K562 (cell line): ENCODE data around the gene ESPL1. TPM values are rescaled to one million over a fixed set of nuclear protein-coding genes. Genes with fewer than 3 reads are reported as not detected.
A peak's percentile ranks its signal among the peaks of the same experiment; 100 is the strongest.

Experiments
- AFF4 ChIP-seq: sonication (generic); formaldehyde crosslinking; IDR thresholded peaks from 2 replicates; pipeline ENCODE4 v1.8.0; 2023; ENCODE audit warnings: mild to moderate bottlenecking, missing genetic modification reagents
- CBFA2T3 ChIP-seq: fragments of 450-650 bp; IDR thresholded peaks from 2 replicates; pipeline ENCODE4 v1.6.1; 2017
- CBX8 ChIP-seq: fragments of 200-600 bp; sonication (generic); IDR thresholded peaks from 2 replicates; pipeline ENCODE4 v1.6.1; 2012; ENCODE audit warnings: borderline replicate concordance, mixed run types, low read depth, mild to moderate bottlenecking, moderate library complexity, mixed read lengths, low read length, control low read depth, inconsistent platforms; ENCODE audit not compliant: poor library complexity, severe bottlenecking; ENCODE audit errors: extremely low read depth
- ESRRA ChIP-seq: fragments of 450-650 bp; IDR thresholded peaks from 2 replicates; pipeline ENCODE4 v1.6.1; 2014; ENCODE audit warnings: low read depth, mild to moderate bottlenecking, moderate library complexity, borderline replicate concordance
- HNRNPUL1 ChIP-seq: fragments of 200-400 bp; formaldehyde crosslinking; IDR thresholded peaks from 2 replicates; pipeline ENCODE4 v1.6.1; 2017; ENCODE audit warnings: low read length
- MTA1 ChIP-seq: fragments of 450-650 bp; IDR thresholded peaks from 2 replicates; pipeline ENCODE4 v1.6.1; 2017; ENCODE audit warnings: borderline replicate concordance
- NR2F6 ChIP-seq: fragments of 450-650 bp; formaldehyde crosslinking; IDR thresholded peaks from 2 replicates; pipeline ENCODE4 v1.4.0; 2020; ENCODE audit warnings: mild to moderate bottlenecking
- POLR2G ChIP-seq: fragments of 200-400 bp; formaldehyde crosslinking; IDR thresholded peaks from 2 replicates; pipeline ENCODE4 v1.6.1; 2017; ENCODE audit warnings: low read depth, mild to moderate bottlenecking, antibody characterized with exemption, low read length, moderate library complexity
- SAFB ChIP-seq: fragments of 200-400 bp; formaldehyde crosslinking; IDR thresholded peaks from 2 replicates; pipeline ENCODE4 v1.6.1; 2017; ENCODE audit warnings: low read depth, low read length, borderline replicate concordance
- SIN3A ChIP-seq, 2 experiments: fragments of 150-350 bp in 1 of 2; IDR thresholded peaks; 2 replicates each; pipeline ENCODE4 v1.6.1; 2011 to 2016; ENCODE audit warnings: borderline replicate concordance in 2 of 2, low read depth in 2 of 2, low read length in 2 of 2, mild to moderate bottlenecking in 2 of 2, moderate library complexity in 2 of 2; ENCODE audit not compliant: control insufficient read depth in 1 of 2
- ZNF778 ChIP-seq: fragments of 450-650 bp; formaldehyde crosslinking; IDR thresholded peaks from 2 replicates; pipeline ENCODE4 v1.4.0; 2020; ENCODE audit warnings: mild to moderate bottlenecking, moderate library complexity
- polyA plus RNA-seq, 8 experiments: library from polyadenylated mRNA; depleted of rRNA in 4 of 8; stranded (reverse) in 5 of 8; unstranded in 3 of 8; fragments of >200 nt; fragmentation: Nextera tagmentation in 2 of 8; fragmentation: Illumina TruSeq in 1 of 8; extraction: Ambion mirVana in 2 of 8; extraction: Trizol in 1 of 8; gene quantifications; 2 replicates each; pipeline versions ENCODE4 v1.2.1 to v1.2.3, GENCODE V29; 2011 to 2014; ENCODE audit warnings: inconsistent platforms in 1 of 8, missing spikeins in 1 of 8
- total RNA-seq, 7 experiments: library from RNA; depleted of rRNA in 6 of 7; stranded (reverse); fragments of >200 nt in 6 of 7; fragmentation: Illumina TruSeq in 2 of 7; extraction: Trizol in 2 of 7; gene quantifications; 2 replicates each; pipeline versions ENCODE4 v1.2.1 to v1.2.3, GENCODE V29; 2011 to 2021; ENCODE audit warnings: low replicate concordance in 1 of 7

Gene ESPL1
- total and polyA plus RNA-seq, 9 of the 15 experiments (the other 6 are each of a cell fraction or from before 2014, with no cell fraction given), result 1.2 to 55.0 (median 18.7) TPM

DNA sequence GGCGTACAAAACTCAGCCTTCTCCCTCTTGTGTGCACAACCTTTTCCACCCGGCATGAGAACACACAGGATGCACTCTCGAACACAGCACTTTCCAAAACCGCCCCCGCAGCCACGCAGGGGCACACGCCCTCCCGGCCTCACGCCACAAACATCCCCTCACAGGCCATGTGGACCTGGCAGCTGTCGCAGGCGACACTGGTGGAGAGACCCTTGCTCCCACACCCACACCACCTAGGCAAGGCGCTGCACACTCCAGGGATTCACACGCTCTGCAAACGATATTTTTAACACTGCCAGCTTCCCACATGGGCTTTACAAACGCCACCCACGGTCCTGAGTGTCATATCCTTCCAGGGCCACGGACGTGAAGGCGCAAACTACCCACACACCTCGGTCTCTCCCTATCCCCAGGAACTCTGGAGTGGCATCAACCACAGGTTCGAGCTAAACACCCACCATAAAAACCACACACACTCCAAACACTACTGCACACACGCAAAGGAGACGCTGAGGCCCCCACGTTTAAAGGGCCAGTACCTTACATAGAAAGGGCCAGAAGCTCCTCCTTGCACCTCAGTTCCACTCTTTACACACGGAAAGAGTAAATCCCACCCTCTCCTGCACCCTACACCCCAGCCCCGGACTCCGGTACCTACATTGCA, 48.7 kb upstream of the ESPL1 start (continued):
- TF ChIP-seq AFF4 (peak; percentile 68; the same call in 1 of the 2 replicates), POLR2G (0 out of 2 replicates have a peak, but pooled peaks have one; percentile 22), CBX8 (no peak), NR2F6 (CRISPR knock-in tag) (no peak), ZNF778 (CRISPR knock-in tag) (no peak), SIN3A (IDR thresholded peaks at IDR 0.05; ENCODE audit: borderline replicate concordance in 2 of 2, control insufficient read depth in 1 of 2, low read depth in 2 of 2, low read length in 2 of 2) (peak in 1 of 2 experiments; percentile 42; a peak in 1 of 4 replicates), SAFB (peak; percentile 39; the same call in 1 of the 2 replicates), MTA1 (0 out of 2 replicates have a peak, but pooled peaks have one; percentile 44), CBFA2T3 (no peak), ESRRA (no peak), HNRNPUL1 (no peak)
